Mucosa of descending colon (tissue), 3 donors: ENCODE measurements around the gene MYL12A. TPM values are rescaled to one million over a fixed set of nuclear protein-coding genes. Genes with fewer than 3 reads are reported as not detected.

ENCODE experiments used
- ATAC-seq: fragments of 200-7000 bp; cut with Tn5 transposase; one replicate; pipeline ENCODE4 v1.9.1; 2020; ENCODE audit warnings: mild to moderate bottlenecking, moderate library complexity
- DNase-seq, 3 donors: peaks; one replicate each; pipeline ENCODE4 v3.0.0-alpha.2; 2020
- H3K36me3 ChIP-seq: fragments of 200-600 bp; one replicate; pipeline ENCODE4 v1.8.0; 2021; ENCODE audit warnings: low read depth, mild to moderate bottlenecking
- H3K4me1 ChIP-seq: fragments of 200-600 bp; one replicate; pipeline ENCODE4 v1.8.0; 2021; ENCODE audit warnings: low read depth, mild to moderate bottlenecking
- H3K4me3 ChIP-seq: fragments of 200-600 bp; one replicate; pipeline ENCODE4 v1.8.0; 2021; ENCODE audit warnings: mild to moderate bottlenecking
- H3K9me3 ChIP-seq: fragments of 200-600 bp; one replicate; pipeline ENCODE4 v1.8.0; 2021; ENCODE audit warnings: mild to moderate bottlenecking
- intact Hi-C, 2 donors: fragments of 100-400 bp; cut with DNase I in 1 of 2; cut with micrococcal nuclease in 1 of 2; formaldehyde crosslinking; loops; one replicate each; pipeline versions ENCODE4 v1.11.0 to v1.11.1; 2022; cut with DNase I, micrococcal nuclease
- total RNA-seq, 3 donors: library from RNA; stranded (reverse); fragmentation: NEBNext Ultra II Directional in 2 of 3; extraction: Animal tissue kit (Norgen Biotek cat#: 25700) in 2 of 3; gene quantifications; one replicate each; pipeline versions ENCODE4 v1.2.1 to v1.2.4, GENCODE V29; 2021 to 2023
- TF ChIP-seq, protein P1 (sequence below): fragments of 200-600 bp; IDR thresholded peaks from one replicate; pipeline ENCODE4 v1.8.0; 2022; ENCODE audit warnings: antibody characterized with exemption, mild to moderate bottlenecking
- donor health status: DM: no; HTN: no; CAD: no; lungs with moderate emphysema.
- donor health status: DM: no; HTN: no; CAD: no.
- donor health status: DM: no; HTN: yes; CAD: no.

MYL12A gene
- total RNA-seq, 3 donors from 2014 or later = 345 to 588 (median 550) TPM

DNA sequence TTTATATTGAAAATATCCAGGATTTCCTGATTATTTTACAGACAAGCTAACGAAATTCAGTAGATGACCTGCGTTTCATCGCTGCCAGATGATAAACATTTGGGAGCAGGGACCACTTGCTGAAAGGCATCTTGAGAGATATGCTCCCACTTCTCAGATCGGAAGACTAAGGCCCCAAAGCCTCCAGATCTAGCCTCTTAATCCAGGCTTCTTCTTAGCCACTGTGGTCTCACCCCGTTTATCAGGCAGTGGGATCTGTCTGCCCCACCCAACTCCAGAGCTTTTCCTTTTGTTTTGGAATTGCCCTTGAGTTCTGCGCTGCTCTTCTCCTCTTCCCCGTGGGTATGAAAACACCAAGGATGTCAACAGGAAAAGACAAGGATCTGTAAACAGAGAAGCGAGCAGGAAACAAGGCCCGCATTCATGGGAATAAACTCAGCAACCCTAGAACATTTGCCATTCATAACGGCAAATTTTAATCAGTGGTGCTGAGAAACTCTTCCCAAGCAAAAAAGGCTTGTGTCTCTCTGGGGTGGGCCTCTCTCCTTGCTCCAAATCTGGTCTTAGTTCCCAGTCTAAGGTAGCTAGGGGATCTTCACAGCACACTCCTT is 35.8 kb downstream of the MYL12A start:
- Histone ChIP-seq H3K4me3 (no peak overlapping the region), H3K4me1 (no peaks in the 10 kb centered on the region), H3K9me3 (no peaks in the 10 kb centered on the region), H3K36me3 (no peaks in the 10 kb centered on the region)
- TF ChIP-seq, protein P1, sequence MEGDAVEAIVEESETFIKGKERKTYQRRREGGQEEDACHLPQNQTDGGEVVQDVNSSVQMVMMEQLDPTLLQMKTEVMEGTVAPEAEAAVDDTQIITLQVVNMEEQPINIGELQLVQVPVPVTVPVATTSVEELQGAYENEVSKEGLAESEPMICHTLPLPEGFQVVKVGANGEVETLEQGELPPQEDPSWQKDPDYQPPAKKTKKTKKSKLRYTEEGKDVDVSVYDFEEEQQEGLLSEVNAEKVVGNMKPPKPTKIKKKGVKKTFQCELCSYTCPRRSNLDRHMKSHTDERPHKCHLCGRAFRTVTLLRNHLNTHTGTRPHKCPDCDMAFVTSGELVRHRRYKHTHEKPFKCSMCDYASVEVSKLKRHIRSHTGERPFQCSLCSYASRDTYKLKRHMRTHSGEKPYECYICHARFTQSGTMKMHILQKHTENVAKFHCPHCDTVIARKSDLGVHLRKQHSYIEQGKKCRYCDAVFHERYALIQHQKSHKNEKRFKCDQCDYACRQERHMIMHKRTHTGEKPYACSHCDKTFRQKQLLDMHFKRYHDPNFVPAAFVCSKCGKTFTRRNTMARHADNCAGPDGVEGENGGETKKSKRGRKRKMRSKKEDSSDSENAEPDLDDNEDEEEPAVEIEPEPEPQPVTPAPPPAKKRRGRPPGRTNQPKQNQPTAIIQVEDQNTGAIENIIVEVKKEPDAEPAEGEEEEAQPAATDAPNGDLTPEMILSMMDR = no peak
- DNase-seq (no peak), ATAC-seq (no peak)
- intact Hi-C loops = loop anchor here in 1 of 2 donors (10.0 kb wide), 1 partner anchor 301 kb away; no protein-coding TSS in a partner anchor

DNA sequence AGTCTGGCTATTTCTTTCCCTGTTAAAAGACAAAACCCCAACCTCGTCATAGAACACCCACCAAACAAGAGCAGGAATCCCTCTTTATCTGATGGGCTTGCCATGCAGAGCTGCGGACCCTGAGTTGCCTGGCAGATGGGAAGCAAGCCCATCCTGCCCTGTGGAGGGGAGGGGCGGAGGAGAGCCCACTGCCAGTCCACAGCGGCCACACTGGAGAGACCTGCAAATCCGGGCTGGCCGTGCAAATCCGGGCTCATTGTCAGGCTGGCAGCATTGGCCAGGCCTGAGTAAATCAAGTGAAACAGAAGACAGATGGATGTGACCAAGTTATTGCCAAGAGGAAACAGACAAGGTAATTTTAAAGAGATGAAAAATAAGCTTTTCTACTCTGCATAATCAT is 36.3 kb downstream of the MYL12A start:
- ATAC-seq = no peak
- Histone ChIP-seq H3K36me3 (no peaks in the 10 kb centered on the region), H3K4me3 (no peak overlapping the region), H3K9me3 (no peaks in the 10 kb centered on the region), H3K4me1 (no peaks in the 10 kb centered on the region)
- no peak for DNase-seq
- intact Hi-C loops = loop anchor here in 1 of 2 donors (10.0 kb wide), 1 partner anchor 301 kb away; no protein-coding TSS in a partner anchor
- TF ChIP-seq, protein P1 = no peak

GRCh38 chr18:3284501-3284900 is 36.9 kb downstream of the MYL12A start:
- Histone ChIP-seq H3K4me3 (no peak overlapping the region), H3K9me3 (no peaks in the 10 kb centered on the region), H3K4me1 (no peaks in the 10 kb centered on the region), H3K36me3 (no peaks in the 10 kb centered on the region)
- intact Hi-C loops = loop anchor here in 1 of 2 donors (10.0 kb wide), 1 partner anchor 300 kb away; no protein-coding TSS in a partner anchor
- ATAC-seq (no peak), DNase-seq (no peak)
- TF ChIP-seq, protein P1 = no peak

DNA sequence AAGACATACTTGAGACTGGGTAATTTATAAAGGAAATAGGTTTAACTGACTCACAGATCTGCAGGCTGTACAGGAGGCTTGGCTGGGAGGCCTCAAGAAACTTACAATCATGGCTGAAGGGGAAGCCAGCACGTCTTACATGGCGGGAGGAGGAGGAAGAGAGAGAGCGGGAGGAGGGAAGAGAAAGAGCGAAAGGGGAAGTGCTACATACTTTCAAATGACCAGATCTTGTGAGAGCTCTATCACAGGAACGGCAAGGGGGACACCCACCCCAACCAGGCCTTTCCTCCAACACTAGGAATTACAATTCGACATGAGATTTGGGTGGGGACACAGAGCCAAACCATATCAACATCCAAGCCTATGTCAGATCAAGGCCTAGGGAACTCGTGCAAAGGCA is 38.6 kb downstream of the MYL12A start:
- ATAC-seq = no peak

DNA sequence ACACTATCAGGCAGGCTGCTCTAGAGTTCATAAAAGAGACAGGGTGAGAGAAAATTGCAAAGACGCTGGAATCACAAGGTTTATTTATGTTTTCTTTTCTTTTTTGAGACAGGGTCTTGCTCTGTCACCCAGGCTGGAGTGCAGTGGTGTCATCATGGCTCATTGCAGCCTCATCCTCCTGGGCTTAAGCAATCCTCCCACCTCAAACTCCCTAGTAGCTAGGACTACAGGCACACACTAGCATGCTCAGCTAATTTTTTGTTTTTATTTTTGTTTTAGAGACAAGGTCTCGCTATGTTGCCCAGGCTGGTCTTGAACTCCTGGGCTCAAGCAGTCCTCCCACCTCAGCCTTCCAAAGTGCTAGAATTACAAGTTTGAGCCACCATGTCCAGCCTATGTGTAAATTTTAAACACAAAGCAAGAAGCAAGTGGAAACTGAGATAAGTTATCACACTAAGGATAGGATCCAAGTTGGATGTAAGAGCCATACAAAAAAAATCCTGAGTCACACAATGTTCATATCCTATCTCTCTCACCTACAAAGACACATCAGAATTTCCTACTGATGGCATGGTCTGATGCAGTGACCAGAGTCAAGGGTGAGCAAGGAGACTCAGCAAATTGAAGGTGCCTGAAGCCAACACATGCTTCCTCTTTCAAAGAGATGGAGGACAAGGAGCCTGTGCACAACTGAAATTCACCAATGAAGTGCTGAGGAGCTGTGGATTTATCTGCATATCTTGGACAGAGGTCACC is 45.8 kb downstream of the MYL12A start:
- Histone ChIP-seq H3K4me3 (no peak overlapping the region), H3K4me1 (peaks cover 2% of the 10 kb centered on the region), H3K36me3 (no peaks in the 10 kb centered on the region), H3K9me3 (peaks cover 10% of the 10 kb centered on the region)
- DNase-seq = no peak
- ATAC-seq = no peak
- TF ChIP-seq, protein P1 = no peak
- intact Hi-C loops = no loop called here

More for the DNA sequence above, 38.6 kb downstream of the MYL12A start:
- TF ChIP-seq, protein P1 = no peak
- Histone ChIP-seq H3K9me3 (peaks cover 10% of the 10 kb centered on the region), H3K36me3 (no peaks in the 10 kb centered on the region), H3K4me3 (no peak overlapping the region), H3K4me1 (no peaks in the 10 kb centered on the region)
- DNase-seq = no peak
- intact Hi-C loops = loop anchor here in 1 of 2 donors (10.0 kb wide), 1 partner anchor 299 kb away; no protein-coding TSS in a partner anchor
